Activated CD8-positive, alpha-beta memory T cell treated with anti-CD3 and anti-CD28 coated beads for 4 hours (primary cell): ENCODE results near the gene GATM.

Source experiments
- DNase-seq, 2 donors: peaks; one replicate each; pipeline ENCODE4 v3.0.0-alpha.2; 2020; ENCODE audit warnings: low read depth in 2 of 2

The GATM gene

GRCh38 chr15:45378149-45378912 is at the start of gene GATM:
TSS of gene GATM (minus strand) at chr15:45378544. CDS start at chr15:45378453, 91 bp downstream.
- peak in 1 of 2 donors; percentile 14 for DNase-seq

DNA sequence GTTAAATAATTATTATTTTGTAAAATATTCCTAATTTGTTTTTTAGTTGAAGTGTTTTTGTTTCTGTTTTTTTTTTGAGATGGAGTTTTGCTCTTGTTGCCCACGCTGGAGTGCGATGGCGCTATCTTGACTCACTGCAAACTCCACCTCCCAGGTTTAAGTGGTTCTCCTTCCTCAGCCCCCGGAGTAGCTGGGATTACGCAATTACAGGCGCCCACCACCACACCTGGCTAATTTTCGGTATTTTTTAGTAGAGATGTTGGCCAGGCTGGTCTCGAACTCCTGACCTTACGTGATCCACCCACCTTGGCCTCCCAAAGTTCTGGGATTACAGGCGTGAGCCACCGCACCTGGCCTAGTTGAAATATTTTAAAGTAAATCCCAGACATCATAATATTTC is 48.7 kb upstream of the GATM start:
- DNase-seq = no peak

GRCh38 chr15:45425135-45425534 is 46.8 kb upstream of the GATM start:
- DNase-seq = no peak

DNA sequence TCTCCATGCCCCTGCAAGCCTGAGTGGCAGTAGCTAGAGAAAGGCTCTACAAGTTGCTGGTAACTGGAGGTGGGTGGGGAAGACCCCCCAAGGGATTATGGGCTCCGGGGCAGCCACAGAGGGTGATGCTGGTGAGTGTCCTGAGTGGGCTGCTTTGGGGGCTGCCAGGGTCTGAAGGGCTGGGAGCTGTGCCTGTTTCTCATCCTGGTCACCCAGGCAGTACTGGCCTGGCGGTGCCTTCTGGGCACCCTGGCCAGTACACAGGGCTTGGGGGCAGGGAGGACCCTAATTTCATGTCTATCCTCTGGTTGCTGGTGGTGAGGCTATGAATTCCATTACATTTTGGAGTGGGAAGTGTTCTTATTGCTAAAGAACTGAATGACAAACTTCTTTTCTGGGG is 46.1 kb upstream of the GATM start:
- no peak for DNase-seq

GRCh38 chr15:45417303-45417950 is 39.1 kb upstream of the GATM start:
- DNase-seq = no peak

- no peak for DNase-seq
Measured at GRCh38 chr15:45414215-45414885, 36.0 kb upstream of the GATM start.

DNA sequence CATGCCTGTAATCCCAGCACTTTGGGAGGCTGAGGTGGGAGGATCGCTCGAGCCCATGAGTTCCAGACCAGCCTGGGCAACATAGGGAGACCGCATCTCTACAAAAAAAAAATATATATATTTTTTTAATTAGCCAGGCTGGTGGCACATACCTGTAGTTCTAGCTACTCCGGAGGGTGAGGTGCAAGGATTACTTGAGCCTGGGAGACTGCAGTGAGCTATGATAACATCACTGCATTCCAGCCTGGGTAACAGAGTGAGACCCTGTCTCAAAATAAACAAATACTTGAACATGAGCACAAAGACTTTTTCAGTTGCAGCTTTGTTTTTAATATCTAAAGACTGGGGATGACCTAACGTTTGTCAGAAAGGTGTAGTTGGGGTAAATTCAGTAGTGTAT is 31.3 kb upstream of the GATM start:
- DNase-seq = no peak

DNA sequence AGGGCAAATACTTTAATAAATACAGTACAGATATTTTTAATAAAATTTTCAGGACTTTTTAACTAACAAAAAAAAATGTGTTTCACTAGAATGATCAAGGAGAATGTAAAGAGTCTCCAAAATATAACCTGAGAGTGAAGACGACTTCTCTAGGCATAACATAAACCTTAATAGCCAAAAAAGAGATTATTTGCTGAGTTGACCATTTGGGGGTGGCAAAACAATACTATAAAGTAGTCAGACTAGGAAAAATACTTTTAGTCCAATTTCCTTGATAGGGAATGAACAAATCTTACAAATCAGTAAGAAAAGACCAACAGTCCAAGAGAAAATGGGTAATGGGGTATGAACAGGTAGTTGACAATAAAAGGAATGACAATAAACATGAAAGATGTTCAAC is 29.4 kb upstream of the GATM start:
- DNase-seq = no peak

DNA sequence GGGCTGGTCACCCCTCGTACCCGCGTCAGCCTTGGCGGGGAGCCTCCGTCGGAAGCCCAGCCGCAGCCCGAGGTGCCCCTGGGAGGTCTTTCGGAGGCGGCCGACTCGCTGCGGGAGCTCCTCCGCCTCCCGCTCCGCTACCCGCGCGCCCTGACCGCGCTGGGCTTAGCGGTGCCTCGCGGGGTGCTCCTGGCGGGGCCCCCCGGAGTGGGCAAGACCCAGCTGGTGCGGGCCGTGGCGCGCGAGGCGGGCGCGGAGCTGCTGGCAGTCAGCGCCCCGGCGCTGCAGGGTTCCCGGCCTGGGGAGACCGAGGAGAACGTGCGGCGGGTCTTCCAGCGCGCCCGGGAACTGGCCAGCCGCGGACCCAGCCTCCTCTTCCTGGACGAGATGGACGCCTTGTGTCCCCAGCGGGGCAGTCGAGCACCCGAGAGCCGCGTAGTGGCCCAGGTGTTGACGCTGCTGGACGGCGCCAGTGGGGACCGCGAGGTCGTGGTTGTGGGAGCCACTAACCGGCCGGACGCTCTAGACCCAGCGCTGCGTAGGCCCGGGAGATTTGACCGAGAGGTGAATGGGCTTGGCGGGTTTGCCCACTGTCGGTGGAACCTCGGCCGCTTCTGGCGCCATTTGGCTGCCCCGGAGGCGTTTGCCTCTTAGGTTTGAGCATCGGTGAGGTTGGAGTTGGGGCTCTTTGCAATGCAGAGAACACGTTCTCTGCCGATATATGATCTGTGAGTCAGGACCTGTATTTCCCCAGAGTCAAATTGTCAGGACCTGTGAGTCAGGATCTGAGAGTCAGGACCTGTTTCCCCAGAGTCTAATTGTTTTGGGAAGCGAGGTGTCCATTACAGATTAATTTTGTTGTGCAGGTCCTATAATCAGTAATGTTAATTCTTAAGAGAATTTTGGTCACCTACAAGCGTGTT is 24.9 kb upstream of the GATM start:
- DNase-seq = no peak

DNA sequence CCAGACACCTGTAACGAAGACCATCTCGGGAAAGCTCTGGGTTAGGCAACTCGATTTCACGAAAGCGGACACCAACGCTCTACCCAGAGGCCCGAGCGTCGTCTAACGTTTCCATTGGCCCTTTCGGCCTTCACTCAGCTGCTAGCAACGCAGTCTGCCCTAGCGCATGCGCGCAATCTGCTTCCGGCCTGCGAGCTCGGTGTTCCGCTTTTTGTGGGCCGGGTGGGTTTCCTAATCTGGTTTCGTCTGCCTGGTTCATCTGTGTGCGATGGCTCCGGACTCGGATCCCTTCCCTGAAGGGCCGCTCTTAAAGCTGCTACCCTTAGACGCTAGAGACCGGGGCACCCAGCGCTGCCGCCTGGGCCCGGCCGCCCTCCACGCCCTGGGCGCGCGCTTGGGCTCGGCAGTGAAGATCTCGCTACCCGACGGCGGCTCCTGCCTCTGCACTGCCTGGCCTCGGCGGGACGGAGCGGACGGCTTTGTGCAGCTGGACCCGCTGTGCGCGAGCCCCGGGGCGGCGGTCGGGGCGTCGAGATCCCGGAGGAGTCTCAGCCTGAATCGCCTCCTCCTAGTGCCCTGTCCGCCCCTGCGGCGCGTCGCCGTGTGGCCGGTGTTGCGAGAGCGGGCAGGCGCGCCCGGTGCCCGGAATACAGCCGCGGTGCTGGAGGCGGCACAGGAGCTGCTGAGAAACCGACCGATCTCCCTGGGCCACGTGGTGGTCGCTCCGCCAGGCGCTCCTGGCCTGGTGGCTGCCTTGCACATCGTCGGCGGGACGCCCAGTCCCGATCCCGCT is 24.0 kb upstream of the GATM start:
- peak; percentile 92 to 93 for DNase-seq

GRCh38 chr15:45401665-45402161 is 23.4 kb upstream of the GATM start:
- no peak for DNase-seq

DNA sequence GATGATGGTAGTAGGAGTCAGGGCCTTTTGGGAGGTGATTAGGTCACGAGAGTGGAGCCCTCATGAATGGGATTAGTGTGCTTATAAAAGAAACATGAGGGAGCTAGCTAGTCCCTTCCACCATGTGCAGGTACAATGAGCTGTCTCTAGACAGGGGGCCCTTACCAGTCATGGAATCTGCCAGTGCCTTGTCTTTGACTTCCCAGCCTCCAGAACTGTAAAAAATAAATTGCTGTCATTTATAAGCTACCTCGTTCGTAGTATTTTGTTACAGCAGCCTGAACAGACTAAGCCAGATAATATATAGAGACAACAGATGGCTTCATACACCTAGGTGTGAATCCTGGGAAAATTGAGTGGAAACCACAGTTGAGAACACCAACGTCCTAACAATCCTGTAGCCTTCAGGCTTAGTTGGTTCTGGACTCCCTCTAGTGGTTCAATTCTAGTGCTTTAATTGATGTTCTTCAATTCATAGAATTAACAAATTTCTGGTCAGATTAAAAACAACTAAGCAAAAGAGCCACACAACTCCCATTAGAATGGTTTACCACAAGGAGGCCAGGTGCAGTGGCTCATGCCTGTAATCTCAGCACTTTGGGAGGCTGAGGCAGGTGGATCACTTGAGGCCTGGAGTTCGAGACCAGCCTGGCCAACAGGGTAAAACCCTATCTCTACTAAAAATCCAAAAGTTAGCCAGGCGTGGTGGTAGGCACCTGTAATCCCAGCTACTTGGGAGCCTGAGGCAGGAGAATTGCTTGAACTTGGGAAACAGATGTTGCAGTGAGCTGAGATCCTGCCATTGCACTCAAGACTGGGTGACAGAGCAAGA is 21.3 kb upstream of the GATM start:
- no peak for DNase-seq

DNA sequence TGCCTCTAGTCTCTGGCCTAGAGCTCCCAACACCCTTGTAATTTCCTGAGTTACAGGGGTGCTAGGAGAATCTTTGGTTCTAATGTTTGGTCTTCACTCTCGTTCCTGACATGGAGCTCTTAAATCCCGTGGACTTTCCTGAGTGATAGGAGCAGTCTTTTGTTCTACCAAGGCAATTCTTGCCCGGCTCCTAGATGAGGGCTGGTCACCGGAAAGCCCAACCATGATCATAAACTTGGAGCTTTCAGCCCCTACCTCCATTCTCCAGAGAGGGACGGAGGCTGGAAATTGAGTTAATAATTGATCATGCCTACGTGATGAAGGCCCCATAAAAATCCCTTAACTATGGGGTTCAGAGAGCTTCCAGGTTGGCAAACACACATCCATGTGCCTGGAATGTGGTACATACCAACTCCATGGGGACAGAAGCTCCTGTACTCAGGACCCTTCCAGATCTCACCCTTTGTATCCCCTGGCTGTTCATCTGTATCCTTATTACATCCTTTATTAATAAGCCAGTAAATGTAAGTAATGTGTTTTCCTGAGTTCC is 18.8 kb upstream of the GATM start:
- no peak for DNase-seq

DNA sequence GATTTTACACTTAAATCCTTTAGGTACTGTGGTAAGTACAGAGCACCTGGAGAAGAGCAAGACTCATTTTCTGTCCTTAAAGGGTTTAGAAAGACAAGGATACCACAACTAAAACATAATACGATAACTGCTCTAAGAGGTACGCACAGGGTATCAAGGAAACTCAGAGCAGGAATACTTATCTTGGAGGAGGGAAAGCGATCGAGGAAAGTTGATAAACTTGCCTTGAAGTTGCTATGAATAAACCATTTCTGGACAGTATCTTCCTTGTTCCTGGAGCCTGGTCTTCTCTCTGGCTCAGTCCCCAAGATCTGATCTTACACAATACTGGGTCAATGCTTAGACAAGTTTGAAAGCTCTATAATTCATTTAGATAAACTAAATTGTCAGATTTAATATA is 17.6 kb upstream of the GATM start:
- DNase-seq = no peak

GRCh38 chr15:45394681-45395080 is 16.3 kb upstream of the GATM start:
- DNase-seq = no peak

DNA sequence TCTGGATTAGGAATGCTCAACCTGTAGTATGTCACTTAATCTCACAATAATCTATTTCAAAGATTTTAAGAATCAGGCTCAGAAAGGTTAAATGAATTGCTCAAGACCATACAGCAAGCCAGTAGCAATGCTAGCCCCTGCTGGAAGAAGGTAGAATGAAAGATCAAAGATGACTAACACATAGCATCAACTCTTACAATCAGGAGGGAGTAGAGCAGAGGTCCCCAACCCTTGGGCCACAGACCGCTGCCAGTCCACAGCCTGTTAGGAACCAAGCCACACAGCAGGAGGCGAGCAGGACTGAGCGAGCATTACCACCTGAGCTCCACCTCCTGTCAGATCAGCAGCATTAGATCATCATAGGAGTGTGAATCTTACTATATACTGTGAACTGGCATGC is 15.5 kb upstream of the GATM start:
- no peak for DNase-seq

DNA sequence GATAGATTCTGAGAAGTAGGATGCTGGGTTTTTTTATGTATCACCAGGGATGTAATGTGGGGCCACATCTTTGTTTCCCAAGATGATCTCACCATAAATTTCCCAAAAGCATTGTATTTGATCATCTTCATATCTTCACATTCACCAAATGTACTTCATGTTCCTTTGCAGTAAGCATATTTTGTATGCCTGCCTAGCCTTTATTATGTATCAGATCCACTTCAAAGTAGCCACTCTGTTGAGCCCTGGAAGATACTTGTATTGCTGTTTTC is 14.2 kb upstream of the GATM start:
- DNase-seq = no peak

- DNase-seq = no peak
Measured at GRCh38 chr15:45391746-45392583, 13.6 kb upstream of the GATM start.

- DNase-seq = no peak
Measured at GRCh38 chr15:45389351-45389750, 11.0 kb upstream of the GATM start.
